Dermis microvascular lymphatic vessel endothelial cell (primary cell): ENCODE data around the gene TMCO1. TPM values are rescaled to one million over a fixed set of nuclear protein-coding genes. Genes with fewer than 3 reads are reported as not detected.
"Not testable (repeated sequence)": the region's sequence is repeated elsewhere in the genome, so short reads cannot be mapped to it uniquely, and the experiment has no call there.

Experiments used
- DNase-seq, 2 donors: peaks; one replicate each; pipeline versions ENCODE4 v3.0.0 to v3.0.0-alpha.2; 2010; ENCODE audit warnings: low read depth in 2 of 2
- total RNA-seq: library from RNA; depleted of rRNA; stranded (reverse); fragments of >200 nt; gene quantifications from 2 replicates; pipeline ENCODE4 v1.2.1, GENCODE V29; 2014

TMCO1 gene
- total RNA-seq: 45.1 and 47.3 TPM in 2 replicates

- peak; percentile 98 to 99 for DNase-seq
Measured at GRCh38 chr1:165768513-165769394, at the start of gene TMCO1. Gene TMCO1 (minus strand): TSS chr1:165768868. CDS start chr1:165768751, 117 bp downstream.

GRCh38 chr1:165816826-165817497 is 48.3 kb upstream of the TMCO1 start:
- DNase-seq: no peak

- no peak for DNase-seq
Measured at GRCh38 chr1:165816157-165816556, 47.5 kb upstream of the TMCO1 start.

- no peak for DNase-seq
Measured at GRCh38 chr1:165815725-165816124, 47.1 kb upstream of the TMCO1 start.

GRCh38 chr1:165807613-165808012 is 38.9 kb upstream of the TMCO1 start:
- peak in 1 of 2 donors; percentile 56 for DNase-seq

GRCh38 chr1:165804513-165804912 is 35.8 kb upstream of the TMCO1 start:
- DNase-seq: not testable (repeated sequence)

- DNase-seq: no peak
Measured at GRCh38 chr1:165799387-165799786, 30.7 kb upstream of the TMCO1 start.

GRCh38 chr1:165795894-165796293 is 27.2 kb upstream of the TMCO1 start:
- no peak for DNase-seq

GRCh38 chr1:165793951-165794350 is 25.3 kb upstream of the TMCO1 start:
- DNase-seq: no peak

- no peak for DNase-seq
Measured at GRCh38 chr1:165787741-165788140, 19.1 kb upstream of the TMCO1 start.

GRCh38 chr1:165783519-165783918 is 14.9 kb upstream of the TMCO1 start:
- not testable (repeated sequence) for DNase-seq

- DNase-seq: not testable (repeated sequence)
Measured at GRCh38 chr1:165778197-165778596, 9.5 kb upstream of the TMCO1 start.

GRCh38 chr1:165773324-165773965 is 4.8 kb upstream of the TMCO1 start:
- peak in 1 of 2 donors; percentile 7 for DNase-seq

- DNase-seq: no peak
Measured at GRCh38 chr1:165772739-165773138, 4.1 kb upstream of the TMCO1 start.

- no peak for DNase-seq
Measured at GRCh38 chr1:165764277-165764676, 4.4 kb downstream of the TMCO1 start.

- DNase-seq: no peak
Measured at GRCh38 chr1:165763442-165763841, 5.2 kb downstream of the TMCO1 start.

- no peak for DNase-seq
Measured at GRCh38 chr1:165762725-165763124, 5.9 kb downstream of the TMCO1 start.

GRCh38 chr1:165759095-165759494 is 9.6 kb downstream of the TMCO1 start:
- DNase-seq: no peak

GRCh38 chr1:165755393-165756010 is 13.2 kb downstream of the TMCO1 start:
- DNase-seq: no peak

- DNase-seq: no peak
Measured at GRCh38 chr1:165753934-165754333, 14.7 kb downstream of the TMCO1 start.

- no peak for DNase-seq
Measured at GRCh38 chr1:165748550-165748949, 20.1 kb downstream of the TMCO1 start.
